Glutamatergic neuron (in vitro differentiated cells): ENCODE data around the gene ZFYVE28. TPM values are rescaled to one million over a fixed set of nuclear protein-coding genes. Genes with fewer than 3 reads are reported as not detected.

Experiments
- DNase-seq: peaks from one replicate; pipeline ENCODE4 v3.0.0; 2022
- H3K27ac Mint-ChIP-seq: one replicate; pipeline ENCODE4 v1.8.0; 2020; ENCODE audit warnings: mild to moderate bottlenecking, mixed read lengths, inconsistent platforms; ENCODE audit not compliant: unreplicated experiment
- H3K27me3 Mint-ChIP-seq: one replicate; pipeline ENCODE4 v1.8.0; 2020; ENCODE audit warnings: mild to moderate bottlenecking, moderate library complexity, mixed read lengths, inconsistent platforms; ENCODE audit not compliant: unreplicated experiment
- H3K36me3 Mint-ChIP-seq: one replicate; pipeline ENCODE4 v1.8.0; 2020; ENCODE audit warnings: mild to moderate bottlenecking, mixed read lengths, inconsistent platforms; ENCODE audit not compliant: unreplicated experiment
- H3K4me1 Mint-ChIP-seq: one replicate; pipeline ENCODE4 v1.8.0; 2020; ENCODE audit warnings: mild to moderate bottlenecking, low read depth, mixed read lengths, inconsistent platforms; ENCODE audit not compliant: unreplicated experiment
- H3K4me3 Mint-ChIP-seq: one replicate; pipeline ENCODE4 v1.8.0; 2020; ENCODE audit warnings: mild to moderate bottlenecking, mixed read lengths, inconsistent platforms; ENCODE audit not compliant: unreplicated experiment
- H3K9me3 Mint-ChIP-seq: one replicate; pipeline ENCODE4 v1.8.0; 2020; ENCODE audit warnings: mild to moderate bottlenecking, moderate library complexity, mixed read lengths, inconsistent platforms; ENCODE audit not compliant: unreplicated experiment
- total RNA-seq: library from RNA; stranded (reverse); fragmentation: NEBNext Ultra II Directional; extraction: Animal tissue kit (Norgen Biotek cat#: 25700); gene quantifications from one replicate; pipeline ENCODE4 v1.2.1, GENCODE V29; 2021; ENCODE audit not compliant: unreplicated experiment
- TF ChIP-seq, protein P1 (sequence below): fragments of 200-600 bp; sonication (generic); IDR thresholded peaks from one replicate; pipeline ENCODE4 v1.5.0; 2021; ENCODE audit not compliant: partially characterized antibody, unreplicated experiment

The ZFYVE28 gene
- total RNA-seq, 1 donor from 2014 or later, result 4.8 TPM

DNA sequence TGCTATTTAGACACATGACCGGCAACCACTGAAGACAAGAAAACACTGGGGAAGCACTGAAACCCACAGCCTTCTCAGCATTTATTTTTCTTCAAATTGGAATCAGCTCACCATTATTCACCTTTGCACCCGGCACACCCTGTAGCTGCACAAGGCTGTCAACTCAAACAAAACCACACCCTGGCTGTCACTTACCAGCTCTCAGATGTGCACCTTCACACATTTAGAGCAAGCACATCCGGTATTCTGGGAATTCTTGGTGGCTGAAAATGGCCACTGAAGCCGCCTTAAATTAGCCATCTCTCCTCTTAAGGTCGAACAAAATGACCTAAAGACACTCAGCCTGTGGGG is 5.9 kb downstream of the ZFYVE28 start:
- TF ChIP-seq, protein P1, sequence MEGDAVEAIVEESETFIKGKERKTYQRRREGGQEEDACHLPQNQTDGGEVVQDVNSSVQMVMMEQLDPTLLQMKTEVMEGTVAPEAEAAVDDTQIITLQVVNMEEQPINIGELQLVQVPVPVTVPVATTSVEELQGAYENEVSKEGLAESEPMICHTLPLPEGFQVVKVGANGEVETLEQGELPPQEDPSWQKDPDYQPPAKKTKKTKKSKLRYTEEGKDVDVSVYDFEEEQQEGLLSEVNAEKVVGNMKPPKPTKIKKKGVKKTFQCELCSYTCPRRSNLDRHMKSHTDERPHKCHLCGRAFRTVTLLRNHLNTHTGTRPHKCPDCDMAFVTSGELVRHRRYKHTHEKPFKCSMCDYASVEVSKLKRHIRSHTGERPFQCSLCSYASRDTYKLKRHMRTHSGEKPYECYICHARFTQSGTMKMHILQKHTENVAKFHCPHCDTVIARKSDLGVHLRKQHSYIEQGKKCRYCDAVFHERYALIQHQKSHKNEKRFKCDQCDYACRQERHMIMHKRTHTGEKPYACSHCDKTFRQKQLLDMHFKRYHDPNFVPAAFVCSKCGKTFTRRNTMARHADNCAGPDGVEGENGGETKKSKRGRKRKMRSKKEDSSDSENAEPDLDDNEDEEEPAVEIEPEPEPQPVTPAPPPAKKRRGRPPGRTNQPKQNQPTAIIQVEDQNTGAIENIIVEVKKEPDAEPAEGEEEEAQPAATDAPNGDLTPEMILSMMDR, result no peak
- Mint-ChIP-seq H3K27ac (no peak overlapping the region), H3K27me3 (peaks cover 16% of the 10 kb centered on the region), H3K4me1 (peaks cover 8% of the 10 kb centered on the region), H3K36me3 (no peaks in the 10 kb centered on the region), H3K9me3 (peaks cover 11% of the 10 kb centered on the region), H3K4me3 (no peak overlapping the region)
- DNase-seq, result no peak

DNA sequence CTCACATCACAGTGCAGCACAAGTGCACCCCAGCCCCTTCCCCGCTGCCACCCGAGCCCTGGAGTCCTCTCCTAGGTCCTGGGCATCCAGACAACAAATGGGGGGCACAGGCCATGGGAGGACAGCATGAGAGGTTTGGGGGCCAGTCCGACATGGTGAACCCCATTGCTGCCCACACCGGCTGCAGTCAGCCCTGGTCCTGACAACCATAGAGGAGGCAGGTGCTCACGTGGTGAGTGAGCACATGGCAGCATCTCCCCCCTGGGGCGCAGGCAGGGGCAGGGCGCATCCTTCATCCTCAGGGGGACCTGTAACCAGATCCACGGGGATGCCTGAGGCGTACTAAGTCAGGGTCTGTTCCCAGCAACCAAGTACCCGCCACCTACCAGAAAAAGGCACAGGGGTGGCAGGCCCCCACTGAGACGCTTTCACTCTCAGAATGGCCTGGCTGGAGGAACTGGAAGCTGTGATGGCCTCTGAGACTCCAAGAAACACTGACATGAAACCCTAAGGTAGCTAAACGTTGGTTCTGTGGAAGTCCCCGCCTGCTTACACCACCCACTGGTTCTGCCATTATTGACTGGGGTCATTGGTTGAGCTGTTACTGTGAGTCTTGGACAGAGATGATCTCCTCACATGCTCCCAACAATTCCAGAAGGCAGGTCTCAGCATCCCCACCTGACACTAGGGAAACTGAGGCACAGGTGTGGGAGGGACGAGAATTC is 6.5 kb downstream of the ZFYVE28 start:
- Mint-ChIP-seq H3K27ac (no peak overlapping the region), H3K4me1 (peaks cover 10% of the 10 kb centered on the region), H3K4me3 (no peak overlapping the region)

DNA sequence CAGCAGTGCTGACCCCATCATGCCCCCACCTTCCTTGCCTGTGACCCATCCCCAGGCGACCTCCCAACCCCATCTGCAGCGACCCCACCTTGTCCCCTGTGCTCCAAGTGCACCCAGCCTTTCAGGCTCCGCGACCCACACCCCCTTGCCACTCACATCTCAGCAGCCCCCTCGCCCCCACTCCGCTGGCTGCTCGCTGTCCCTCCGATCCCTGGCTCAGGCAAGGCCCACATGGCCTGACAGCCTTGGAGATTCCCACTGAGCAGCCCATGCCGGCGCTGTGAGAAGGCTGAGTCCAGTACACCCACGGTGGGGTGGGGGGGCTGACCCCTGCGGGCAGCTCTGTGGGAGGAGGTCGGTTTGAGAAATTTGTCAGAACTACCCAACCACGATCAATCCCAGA is 9.1 kb downstream of the ZFYVE28 start:
- peaks cover 3% of the 10 kb centered on the region for H3K9me3 Mint-ChIP-seq
- TF ChIP-seq, protein P1, result no peak
- DNase-seq, result no peak
- no peak overlapping the region for H3K4me3 Mint-ChIP-seq
- no peaks in the 10 kb centered on the region for H3K36me3 Mint-ChIP-seq
- H3K4me1 Mint-ChIP-seq, result peaks cover 6% of the 10 kb centered on the region
- peaks cover 5% of the 10 kb centered on the region for H3K27me3 Mint-ChIP-seq
- H3K27ac Mint-ChIP-seq, result no peak overlapping the region

More for the DNA sequence above, 6.5 kb downstream of the ZFYVE28 start:
- Mint-ChIP-seq H3K27me3 (peaks cover 15% of the 10 kb centered on the region), H3K9me3 (peaks cover 11% of the 10 kb centered on the region), H3K36me3 (no peaks in the 10 kb centered on the region)
- no peak for DNase-seq
- TF ChIP-seq, protein P1, result no peak

DNA sequence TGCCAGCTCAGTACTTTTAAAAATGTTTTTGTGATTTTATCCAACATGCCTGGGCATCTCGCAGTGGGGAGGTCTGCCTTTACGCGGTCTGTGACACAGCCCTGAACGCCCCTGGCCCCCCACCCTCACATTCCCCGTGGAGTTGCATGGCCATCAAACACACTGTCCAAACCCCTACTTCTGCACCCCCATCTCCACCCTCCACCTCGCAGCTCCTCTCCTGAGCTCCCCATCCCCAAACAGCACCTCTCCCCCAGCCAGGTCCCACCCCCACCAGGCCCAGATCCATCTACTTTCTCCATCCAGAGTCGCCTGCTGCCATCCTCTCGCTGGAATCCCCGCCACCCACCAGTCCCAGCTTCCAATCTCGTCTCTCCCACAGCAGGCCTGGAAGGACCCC is 9.5 kb downstream of the ZFYVE28 start:
- H3K27me3 Mint-ChIP-seq, result peaks cover 5% of the 10 kb centered on the region
- peaks cover 6% of the 10 kb centered on the region for H3K4me1 Mint-ChIP-seq
- H3K36me3 Mint-ChIP-seq, result no peaks in the 10 kb centered on the region
- no peak for DNase-seq
- TF ChIP-seq, protein P1, result no peak
- H3K4me3 Mint-ChIP-seq, result no peak overlapping the region
- no peak overlapping the region for H3K27ac Mint-ChIP-seq
- H3K9me3 Mint-ChIP-seq, result peaks cover 3% of the 10 kb centered on the region

DNA sequence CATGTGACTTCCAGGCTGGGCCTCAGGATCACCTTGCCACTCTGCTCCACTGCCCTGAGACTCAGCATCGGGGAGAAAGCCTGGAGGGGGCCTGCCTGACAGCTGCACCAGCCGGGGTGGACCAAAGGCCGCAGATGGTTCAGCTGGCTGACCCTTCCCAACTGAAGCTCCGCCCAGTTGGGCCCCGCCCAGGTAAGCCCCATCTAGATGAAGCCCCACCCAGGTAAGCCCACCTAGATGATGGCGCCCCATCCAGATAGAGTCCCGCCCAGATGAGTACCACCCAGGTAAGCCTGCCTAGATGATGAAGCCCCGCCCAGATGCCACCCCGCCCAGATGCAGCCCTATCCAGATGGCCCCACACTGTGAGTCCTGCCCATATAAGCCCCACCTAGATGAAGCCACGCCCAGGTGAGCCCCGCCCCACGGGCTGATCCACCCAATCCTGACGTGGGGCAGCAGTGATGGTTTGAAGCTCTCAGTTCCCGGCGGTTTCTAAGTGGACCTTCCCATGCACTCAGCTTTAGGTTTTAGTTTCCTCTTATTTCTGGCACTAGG is 10.0 kb downstream of the ZFYVE28 start:
- no peak for DNase-seq
- TF ChIP-seq, protein P1, result no peak
- Mint-ChIP-seq H3K4me1 (peaks cover 6% of the 10 kb centered on the region), H3K36me3 (no peaks in the 10 kb centered on the region), H3K27ac (no peak overlapping the region), H3K4me3 (no peak overlapping the region), H3K9me3 (peaks cover 3% of the 10 kb centered on the region), H3K27me3 (peaks cover 5% of the 10 kb centered on the region)
